ENCODE data around the gene DDX49.

The DDX49 gene, protein sequence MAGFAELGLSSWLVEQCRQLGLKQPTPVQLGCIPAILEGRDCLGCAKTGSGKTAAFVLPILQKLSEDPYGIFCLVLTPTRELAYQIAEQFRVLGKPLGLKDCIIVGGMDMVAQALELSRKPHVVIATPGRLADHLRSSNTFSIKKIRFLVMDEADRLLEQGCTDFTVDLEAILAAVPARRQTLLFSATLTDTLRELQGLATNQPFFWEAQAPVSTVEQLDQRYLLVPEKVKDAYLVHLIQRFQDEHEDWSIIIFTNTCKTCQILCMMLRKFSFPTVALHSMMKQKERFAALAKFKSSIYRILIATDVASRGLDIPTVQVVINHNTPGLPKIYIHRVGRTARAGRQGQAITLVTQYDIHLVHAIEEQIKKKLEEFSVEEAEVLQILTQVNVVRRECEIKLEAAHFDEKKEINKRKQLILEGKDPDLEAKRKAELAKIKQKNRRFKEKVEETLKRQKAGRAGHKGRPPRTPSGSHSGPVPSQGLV

DNA sequence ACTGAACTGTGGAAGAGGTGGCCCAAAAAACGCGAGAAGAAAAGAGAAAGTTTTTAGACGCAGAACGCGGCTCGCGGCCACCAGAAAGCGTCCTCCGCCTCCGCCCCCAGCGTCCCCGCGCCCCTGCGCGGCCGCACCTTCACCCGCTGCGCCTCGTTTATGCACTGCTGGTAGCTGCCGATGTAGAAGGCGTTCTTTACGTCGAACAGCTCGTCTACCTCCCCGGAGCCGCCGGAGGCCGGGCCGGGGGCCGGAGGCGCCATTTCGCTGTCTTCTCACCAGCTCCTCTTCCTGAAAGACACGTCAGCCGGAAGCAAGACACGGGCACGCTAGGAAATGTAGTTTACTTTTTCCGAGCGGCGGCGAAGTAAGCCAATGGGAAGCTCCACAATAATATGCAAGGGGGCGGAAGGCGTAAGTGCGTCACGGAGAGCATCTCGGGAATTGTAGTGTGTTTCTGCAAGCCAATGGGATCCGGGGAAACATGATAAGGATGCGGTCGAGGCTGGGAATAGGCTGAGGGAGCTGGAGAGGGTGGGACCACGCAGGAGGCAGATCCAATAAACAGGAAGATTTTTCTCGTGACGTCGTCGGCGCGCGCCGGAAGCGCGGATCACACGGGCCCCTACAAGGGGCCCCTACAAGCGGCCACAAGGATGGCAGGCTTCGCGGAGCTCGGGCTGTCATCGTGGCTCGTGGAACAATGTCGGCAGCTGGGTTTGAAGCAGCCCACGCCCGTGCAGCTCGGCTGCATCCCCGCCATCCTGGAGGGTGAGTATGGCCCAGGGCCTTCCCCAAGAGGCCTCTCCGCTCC lies at the start of gene DDX49, which contains the start of gene COPE:
Gene DDX49, plus strand, starts transcription at position 630 of the 814 bp plus-strand sequence. Its CDS starts 27 bp downstream, at position 657.
Gene COPE, minus strand, starts transcription at position 302 of the 814 bp plus-strand sequence. Its CDS starts 39 bp downstream, at position 263.
- DNase-seq (ENCODE audit: low spot score): peak; percentile 98

DNA sequence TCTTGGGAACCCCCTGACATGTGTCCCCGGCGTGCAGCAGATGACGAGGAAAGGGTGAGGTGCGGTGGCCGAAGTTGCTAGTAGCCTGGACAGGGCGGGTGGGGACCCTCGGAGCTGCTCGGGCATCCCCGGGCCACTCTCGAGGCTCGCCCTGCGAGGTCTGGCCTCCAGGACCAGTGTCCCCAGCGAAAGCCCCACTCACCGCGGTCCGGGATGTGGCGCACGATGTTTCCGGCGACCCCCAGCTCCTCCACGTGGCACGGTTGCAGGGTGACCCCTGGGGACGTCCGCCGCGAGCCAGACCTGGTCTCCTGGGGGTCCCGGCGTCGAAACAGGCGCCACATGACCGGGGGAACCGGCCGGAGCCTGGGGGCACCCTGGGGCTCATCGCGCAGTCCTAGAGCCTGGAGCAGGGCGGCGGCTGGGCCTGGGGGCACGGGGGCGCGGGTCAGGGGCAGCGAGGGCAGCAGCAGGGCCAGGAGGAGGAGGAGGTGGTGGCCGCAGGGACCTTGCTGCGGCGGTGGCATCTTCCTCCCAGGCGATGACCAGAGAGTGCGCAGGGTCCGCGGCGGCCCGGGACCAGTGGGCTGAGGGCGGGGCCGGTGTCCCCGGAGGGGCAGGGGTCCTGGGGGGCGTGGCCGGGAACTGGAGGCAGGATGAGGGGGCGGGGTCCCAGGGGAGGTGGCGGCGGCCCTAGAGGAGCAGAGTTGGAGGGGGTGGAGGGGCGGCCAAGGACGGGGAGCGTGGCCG lies 49.6 kb upstream of the DDX49 start:
- no peak for DNase-seq (ENCODE audit: low spot score)

DNA sequence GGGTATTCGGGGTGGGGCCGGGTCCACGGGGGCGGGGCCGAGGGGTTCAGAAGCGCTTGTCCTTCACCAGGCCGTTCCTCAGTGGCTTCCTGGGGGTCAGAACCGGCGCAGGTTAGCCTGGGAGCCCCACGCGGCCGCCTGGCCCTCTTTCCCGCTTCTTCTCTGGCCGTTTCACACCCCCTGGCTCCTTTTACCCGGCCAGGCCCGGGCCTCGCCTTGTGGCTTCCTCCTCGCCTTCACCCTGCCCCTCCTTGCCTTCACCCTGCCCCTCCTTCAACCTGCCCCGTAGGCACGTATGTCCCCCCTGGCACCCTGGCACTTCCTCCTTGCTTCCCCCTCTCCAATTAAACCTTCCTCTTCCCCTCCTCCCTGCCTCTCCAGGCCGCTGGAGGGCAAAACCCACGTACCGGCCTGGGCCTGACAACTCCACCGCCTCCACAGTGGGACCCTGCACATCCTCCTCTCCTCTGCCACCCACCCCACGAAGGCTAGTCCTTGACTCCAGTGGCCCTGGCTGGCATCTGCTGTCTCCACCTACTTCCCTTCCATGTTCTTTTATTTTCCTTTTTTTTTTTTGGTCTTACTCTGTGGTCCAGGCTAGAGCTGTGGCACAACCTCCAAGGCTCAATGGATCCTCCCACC lies 48.9 kb upstream of the DDX49 start:
- DNase-seq (ENCODE audit: low spot score): no peak

DNA sequence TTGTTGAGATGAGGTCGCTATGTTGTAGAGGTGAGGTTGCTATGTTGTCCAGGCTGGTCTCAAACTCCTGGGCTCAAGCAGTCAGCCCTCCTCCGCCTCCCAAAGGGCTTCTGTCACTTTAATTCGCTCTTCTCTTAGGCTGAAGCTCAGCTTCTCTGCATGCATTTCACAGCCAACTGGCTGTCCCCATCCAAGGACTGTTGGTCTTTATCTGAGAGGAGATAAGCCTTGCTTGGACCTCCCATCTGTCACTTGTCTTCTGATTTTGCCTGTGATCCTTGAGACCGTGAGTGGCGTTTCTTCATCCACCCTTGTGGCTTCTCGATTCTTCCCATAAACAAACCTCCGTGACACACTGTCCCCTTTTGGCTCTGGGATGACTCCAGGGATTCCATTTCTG lies 48.0 kb upstream of the DDX49 start:
- no peak for DNase-seq (ENCODE audit: low spot score)

DNA sequence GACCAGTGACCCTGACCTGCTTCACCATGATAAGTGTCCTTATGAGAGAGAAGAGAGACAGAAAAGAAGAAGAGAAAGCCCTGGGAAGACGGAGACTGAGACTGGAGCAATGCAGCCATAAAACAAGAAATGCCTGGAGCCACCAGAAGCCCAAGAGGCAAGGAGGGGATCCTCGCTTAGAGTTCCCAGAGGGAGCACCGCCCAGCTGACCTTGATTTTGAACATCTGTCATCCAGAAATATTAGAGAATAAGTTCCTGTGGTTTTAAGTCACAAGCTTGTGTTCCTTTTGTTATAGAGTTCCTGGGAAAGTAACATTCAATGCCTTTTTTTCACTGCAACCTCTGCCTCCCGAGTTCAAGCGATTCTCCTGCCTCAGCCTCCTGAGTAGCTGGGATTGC lies 43.8 kb upstream of the DDX49 start:
- no peak for DNase-seq (ENCODE audit: low spot score)

DNA sequence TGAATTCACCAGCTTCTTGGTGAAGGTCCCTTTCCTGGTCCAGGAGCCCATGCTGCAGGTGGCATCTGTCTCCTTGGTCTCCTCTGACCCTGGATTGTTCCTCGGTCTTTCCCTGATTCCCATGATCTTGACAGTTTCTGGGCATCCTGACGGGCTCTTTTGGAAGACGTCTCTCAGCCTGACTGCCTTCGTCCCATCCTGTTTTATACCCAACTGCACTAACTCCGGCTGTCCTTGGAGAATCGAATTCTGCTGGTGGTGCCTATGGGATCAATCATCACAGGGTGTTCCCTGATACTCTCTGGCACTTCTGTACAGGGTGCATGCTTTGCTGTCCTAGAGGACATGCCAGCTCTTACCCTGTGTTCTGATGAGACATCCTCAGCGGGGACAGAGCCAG lies 42.6 kb upstream of the DDX49 start:
- no peak for DNase-seq (ENCODE audit: low spot score)

DNA sequence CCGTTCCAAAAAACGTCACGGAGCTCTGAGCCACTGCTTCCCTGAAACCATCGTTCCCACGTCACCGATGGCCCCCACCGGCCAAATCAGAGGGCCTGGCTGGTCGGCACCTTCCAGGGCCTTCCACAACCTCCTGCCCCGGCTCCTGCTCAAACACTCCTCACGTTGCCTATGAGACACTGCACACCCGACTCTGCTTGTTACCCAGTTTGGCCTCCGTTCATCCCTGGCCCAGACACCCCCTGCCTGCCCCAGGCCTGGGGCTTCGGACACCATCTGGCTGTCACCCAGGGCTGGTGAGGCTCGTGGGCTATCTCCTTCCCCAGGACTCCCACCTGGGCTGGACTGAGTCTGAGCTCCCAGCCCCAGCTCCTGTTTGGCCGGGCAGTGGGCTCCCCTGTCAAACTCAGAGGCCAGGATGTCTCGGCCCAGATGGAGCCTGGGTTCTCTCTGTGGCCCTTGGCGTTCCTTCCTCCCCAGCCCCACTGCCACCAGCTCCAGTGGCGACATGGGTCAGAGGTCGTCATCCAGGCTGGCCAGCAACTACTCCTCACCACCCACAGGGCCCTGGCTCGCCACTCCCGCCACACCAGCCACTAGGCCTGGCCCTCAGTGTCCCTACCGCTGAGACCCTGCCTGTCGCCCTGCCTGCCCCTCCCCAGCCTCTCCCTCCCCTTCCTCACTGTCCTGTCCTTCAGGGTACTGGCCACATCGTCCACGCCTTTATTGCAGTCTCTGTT lies 41.3 kb upstream of the DDX49 start:
- no peak for DNase-seq (ENCODE audit: low spot score)

DNA sequence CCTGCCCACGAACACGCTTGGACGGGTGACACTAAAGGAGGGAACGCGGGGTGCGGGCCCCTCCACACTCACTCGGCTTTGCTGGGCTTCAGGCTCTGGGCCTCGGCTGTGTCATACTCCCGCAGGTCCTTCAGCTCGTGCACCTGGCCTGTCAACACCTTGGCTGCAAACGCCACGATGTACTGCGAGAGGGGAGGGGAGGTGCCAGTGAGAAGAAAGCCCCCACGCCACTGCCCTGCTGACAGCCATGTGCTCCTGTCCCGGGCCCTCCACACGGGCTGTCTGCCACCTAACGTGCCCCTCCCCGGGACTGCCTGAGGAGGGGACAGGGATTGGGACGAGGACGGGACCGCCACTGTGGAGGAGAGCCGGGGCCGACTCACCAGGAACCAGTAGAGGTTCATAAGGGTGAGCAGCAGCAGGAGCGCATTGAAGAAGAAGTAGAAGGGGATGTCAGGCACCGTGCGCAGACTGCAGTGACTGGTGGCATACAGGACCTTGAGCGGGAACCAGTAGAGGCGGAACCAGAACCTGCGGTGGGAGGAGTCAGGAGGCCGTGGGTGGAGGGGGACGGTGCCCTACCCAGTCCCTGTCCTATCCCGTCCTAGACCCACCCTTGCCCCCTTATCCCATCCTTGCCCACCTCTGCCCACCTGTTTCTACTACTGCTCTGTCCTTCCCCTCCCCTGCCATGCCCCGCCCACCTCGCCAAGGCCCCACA lies 40.5 kb upstream of the DDX49 start:
- DNase-seq (ENCODE audit: low spot score): no peak

DNA sequence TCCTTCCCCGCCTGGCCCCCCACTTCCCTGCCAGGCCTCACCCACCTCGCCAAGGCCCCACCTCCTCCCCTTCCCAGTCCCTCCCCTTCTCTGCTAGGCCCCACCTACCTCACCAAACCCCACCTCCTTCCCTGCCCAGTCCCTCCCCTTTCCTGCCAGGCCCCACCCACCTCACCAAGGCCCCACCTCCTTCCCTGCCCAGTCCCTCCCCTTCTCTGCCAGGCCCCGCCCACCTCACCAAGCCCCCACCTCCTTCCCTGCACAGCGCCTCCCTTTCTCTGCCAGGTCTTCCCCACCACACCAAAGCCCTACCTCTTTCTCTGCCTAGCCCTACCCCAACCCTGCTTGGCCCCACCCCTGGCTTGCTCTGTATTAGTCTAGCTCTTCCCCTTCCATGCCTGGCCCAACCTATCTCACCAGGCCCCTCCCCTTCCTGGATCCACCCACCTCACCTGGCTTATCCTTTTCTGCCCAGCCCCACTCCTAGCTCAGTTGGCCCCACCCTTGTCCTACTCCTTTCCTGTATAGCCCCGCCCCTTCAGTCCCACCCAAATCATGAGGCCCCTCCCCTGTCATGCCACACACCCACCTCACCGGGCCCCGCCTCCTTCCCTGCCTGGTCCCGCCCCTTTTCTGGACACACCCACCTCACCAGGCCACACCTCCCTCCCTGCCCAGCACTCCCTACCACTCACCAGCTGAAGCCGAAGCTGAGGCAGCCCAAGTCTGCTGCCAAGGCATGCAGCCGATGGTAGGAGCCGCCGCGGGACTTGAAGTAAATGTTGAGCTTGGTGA lies 39.7 kb upstream of the DDX49 start:
- no peak for DNase-seq (ENCODE audit: low spot score)

DNA sequence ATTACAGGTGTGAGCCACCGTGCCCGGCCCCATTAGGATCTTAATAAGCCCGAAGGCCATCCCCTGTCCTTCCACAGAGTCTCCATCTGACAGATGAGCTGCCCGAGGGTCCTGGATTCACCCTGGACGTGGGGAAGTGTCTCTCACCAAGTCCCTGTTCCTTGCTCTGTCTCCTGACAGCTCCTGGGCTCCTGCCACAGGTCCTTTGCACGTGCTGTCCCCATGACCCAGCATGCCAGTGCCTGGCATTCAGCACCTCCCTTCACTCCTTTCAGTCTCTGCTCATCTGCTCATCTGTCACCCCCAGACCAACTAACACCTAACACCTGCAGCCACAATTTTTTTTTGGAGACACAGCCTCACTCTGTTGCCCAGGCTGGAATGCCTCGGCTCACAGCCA lies 38.0 kb upstream of the DDX49 start:
- DNase-seq (ENCODE audit: low spot score): no peak

DNA sequence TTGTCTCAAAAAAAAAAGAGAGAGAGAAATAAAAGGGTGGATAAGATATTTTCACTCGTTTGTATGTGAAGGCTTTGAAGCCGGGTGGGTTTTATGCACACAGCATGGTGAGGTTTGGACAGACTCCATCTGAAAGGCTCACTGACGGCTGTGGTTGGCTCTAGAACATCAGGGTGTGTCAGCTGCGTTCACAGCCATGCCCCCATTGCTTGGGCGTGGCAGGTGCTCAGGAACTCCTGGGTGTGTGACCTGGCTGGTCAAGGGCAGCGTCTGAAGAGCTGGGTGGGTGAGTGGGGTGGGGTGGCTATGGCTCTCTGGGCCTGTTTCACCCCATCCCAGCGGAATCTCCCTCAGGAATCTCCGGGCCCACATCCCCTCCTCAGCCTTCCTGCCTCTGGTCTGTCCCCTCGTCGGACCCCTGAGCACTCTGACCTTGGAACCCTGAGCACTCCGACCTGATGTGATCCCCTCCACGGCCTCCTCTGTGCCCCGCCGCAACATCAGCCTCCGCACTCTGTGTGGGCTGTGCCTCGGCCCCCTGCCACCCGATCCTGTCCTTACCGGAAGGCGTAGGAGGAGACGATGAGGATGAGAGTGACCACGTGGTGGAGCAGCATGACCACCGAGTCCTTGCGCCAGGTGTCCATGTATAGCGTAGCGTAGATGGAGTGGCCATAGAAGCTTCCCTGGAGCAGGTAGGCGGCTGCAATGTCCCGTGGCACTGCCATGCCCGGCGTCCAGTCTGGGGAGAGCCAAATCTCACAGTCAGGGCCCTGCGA lies 35.8 kb upstream of the DDX49 start:
- no peak for DNase-seq (ENCODE audit: low spot score)

DNA sequence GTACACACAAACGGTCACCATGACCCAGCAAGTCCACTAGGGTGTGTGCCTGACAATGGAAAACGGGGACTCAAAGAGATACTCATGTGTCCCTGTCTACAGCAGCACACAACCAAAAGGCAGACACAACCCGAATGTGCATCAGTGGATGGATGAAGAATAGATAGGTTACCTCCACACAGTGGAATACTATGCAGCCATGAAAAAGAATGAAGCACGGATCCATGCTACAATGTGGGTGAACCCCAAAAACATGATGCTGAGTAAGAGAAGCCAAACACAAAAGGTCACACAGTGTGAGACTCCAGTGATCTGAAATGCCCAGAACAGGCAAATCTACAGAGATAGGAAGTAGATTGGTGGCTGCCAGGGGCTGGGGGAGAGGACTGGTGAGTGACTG lies 32.5 kb upstream of the DDX49 start:
- no peak for DNase-seq (ENCODE audit: low spot score)

DNA sequence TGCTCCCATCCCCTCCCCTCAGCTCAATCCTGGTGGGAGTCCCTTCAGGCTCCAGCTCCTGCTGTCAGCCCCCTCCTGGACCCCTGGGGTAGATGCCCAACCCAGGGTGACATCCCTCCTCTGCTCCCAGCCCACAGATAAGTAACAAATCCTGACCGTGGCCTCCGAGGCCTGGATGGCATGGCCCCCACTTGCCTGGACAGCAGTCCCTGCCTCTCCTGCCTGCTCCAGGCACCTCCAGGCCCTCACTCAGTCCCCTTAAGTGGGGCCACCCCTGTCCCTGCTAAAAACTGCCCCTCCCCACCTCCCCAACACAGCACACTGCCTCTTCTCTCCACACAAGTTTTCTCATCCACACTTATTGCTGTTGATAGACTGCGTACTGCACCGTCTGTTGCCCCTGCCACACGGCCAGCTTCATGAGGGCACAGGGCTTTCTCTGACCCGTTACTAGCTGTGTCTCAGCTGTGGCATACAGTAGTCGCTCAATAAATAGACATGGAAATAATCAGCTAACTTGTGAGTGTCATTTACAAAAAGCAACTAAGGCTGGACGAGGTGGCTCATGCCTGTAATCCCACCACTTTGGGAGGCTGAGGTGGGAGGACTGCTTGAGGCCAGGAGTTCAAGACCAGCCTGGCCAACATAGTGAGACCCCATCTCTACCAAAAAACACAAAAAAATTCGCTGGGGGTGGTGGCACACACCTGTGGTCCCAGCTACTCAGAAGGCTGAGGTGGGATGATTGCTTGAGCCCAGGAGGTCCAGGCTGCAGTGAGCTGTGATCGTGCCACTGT lies 29.4 kb upstream of the DDX49 start:
- no peak for DNase-seq (ENCODE audit: low spot score)

DNA sequence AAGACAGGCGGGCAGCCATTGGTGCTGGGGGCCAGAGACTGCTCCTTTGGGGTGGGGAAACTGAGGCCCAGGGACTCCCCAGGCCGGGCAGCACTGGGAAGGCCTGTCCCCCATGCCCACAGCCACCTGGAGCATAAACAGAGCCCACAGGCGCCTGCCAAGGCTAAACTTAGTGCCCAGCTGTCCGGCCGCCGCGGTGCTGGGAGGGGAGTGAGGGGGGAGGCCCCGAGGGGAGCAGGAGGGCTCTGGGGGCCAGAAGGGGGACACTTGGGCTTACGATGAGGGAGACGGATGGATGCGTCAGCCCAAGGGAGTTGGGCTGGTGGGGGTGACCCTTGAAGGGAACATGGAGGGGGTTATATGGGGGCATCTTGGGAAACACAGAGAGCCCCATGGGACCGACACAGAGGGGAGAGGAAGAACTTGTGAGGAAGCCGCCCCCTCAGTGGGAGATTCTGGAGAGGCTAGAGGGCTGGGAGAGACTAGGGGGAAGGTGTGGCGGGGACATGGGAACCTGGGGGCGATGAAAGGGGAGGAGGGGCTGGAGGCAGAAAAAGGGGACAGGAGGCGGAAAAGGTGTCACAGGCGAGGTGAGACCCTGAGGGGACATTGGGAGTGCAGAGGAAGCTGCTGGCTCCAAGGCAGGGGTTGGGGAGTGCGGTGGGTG lies 25.8 kb upstream of the DDX49 start:
- no peak for DNase-seq (ENCODE audit: low spot score)

DNA sequence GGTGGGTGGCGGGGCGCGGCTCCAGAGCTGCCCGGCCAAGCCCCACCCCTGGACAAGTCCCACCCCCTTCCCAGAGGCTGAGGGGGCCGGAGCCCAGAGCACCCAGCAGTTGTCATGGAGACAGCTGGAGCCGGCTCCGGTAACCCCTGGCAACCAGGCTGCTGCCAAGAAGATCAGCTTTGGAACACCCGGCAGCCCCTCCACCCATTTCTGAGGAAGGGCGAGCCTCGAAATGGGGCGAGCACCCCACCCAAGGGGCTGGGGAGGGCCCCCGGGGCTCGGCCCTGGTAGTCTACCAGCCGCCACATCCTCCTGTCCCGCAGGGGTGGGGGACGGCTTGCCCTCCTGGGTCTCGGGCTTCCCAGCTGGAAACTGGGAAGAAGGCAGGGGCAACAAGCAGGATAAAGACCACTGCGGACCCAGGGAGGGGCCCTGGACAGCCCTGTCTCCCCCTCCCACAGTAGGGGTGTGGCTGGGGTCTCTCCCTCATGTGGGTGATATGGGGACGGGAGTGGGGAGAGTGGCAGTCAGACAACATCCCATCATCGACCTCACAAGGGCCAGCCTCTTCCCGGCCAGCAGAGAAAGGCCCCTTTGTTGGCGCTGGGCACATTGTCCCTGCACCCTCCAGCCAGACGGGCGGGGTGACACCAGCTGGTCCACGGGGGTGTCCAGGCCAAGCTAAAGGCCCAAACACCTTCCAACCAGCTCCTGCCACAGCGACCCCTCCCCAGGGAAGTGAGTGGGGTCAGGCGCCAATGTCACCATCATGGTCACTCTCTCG lies 25.1 kb upstream of the DDX49 start:
- DNase-seq (ENCODE audit: low spot score): no peak

DNA sequence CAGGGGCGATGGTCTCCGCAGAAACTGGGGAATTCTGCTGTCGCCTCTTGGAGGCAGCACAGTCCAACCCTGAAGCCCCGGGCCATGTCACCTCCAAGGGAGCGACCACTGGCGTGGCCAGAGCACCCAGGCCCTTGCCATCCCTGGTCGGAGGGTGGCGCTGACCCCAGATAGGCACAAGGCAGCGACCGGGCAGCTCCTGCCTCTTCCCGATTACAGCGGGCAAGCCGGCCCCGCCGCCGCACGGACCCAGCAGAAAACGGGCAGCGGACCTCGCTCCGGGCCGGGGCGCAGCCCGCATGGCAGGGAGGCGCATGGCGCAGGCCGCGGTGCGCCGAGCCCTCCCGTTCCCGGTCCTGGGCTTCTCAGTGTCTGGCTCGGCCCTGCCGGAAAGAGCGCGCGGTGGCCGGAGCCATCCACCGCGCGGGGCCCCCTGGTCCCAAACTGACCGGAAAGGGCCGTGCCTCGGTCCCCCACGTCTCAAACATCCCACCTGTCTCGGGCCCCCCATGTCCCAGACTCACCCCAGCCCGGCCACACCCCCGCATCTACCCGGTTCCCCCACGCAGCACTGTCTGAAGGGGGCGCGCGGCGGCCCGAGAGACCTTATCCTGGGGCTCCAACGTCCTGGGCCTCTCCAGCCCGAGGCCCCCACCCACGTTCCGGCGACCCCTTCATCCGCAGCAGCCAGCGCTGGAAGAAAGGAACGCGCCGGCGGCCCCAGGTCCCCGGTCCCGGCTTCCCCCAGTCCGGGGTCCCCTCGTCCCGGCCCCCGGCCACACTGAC lies 24.3 kb upstream of the DDX49 start:
- no peak for DNase-seq (ENCODE audit: low spot score)

Measured in CD4-positive, alpha-beta T cell treated with Interleukin-6 at 100 ng/mL for 8 hours (primary cell).